Heart left ventricle (tissue), 13 donors: ENCODE measurements around the gene GALNT10.

Experiments used
- POLR2A ChIP-seq, 2 donors: fragments of 450-650 bp; IDR thresholded peaks; one replicate each; pipeline ENCODE4 v1.6.1; 2017; ENCODE audit warnings: antibody characterized with exemption in 2 of 2, mild to moderate bottlenecking in 2 of 2, moderate library complexity in 2 of 2
- TF ChIP-seq, protein P1 (sequence below), 12 donors: fragments of 200-600 bp; sonication (generic) in 4 of 12; IDR thresholded peaks; one replicate each; pipeline versions ENCODE4 v1.5.0 to v1.8.0; 2018 to 2022; ENCODE audit warnings: antibody characterized with exemption in 12 of 12, mild to moderate bottlenecking in 5 of 12
- donor health status: ischemic (EF 13 %, LVEDD 7.1; RV severe dilation, severe dysfunction).
- donor health status: DM: no; HTN: yes; CAD: no.
- donor health status: DM: no; HTN: no; CAD: no.
- donor health status: ischemic (EF 25% LVEDD 6.9; RV normal size, moderate dysfunction).
- donor health status: ischemic (EF 25% LVEDD 5.7; RV mildly dilated, moderate dysfunction).
- donor health status: ischemic (EF 35%, LVEDD 5.7; RV mildly dilated, moderate dysfunction).
- donor health status: nonischemic (EF 11% LVEDD 7.7; RV severe dilation, severe dysfunction).
- donor health status: DM: yes; HTN: yes; CAD: no.
- donor health status: PGD.
- donor health status: ischemic (EF 29% LVEDD 5.4; RV normal size, mild dysfunction).
- donor health status: nonischemic (EF 23%, LVEDD 6.1; RV moderate dilation, normal function).

DNA sequence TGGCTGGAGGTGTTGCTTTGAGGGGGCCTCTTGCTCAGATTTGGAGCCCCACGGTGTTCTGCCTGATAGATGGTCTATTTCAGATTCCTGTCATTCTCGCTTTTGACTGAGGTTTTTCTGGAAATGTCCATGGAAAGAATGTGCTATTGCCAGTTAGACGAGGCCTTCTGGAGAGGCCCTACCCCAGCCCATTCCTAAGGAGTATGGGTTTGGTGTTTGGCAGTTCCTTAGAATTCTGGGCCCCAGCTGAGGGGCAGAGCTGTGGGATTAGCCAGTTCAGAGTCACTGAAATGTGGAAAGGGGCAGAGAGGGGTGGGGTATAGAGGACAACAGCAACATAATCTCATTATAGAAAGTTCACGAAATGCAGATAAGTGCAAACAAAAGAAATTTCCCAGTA, 50.5 kb downstream of the GALNT10 start:
- TF ChIP-seq, protein P1, sequence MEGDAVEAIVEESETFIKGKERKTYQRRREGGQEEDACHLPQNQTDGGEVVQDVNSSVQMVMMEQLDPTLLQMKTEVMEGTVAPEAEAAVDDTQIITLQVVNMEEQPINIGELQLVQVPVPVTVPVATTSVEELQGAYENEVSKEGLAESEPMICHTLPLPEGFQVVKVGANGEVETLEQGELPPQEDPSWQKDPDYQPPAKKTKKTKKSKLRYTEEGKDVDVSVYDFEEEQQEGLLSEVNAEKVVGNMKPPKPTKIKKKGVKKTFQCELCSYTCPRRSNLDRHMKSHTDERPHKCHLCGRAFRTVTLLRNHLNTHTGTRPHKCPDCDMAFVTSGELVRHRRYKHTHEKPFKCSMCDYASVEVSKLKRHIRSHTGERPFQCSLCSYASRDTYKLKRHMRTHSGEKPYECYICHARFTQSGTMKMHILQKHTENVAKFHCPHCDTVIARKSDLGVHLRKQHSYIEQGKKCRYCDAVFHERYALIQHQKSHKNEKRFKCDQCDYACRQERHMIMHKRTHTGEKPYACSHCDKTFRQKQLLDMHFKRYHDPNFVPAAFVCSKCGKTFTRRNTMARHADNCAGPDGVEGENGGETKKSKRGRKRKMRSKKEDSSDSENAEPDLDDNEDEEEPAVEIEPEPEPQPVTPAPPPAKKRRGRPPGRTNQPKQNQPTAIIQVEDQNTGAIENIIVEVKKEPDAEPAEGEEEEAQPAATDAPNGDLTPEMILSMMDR (IDR thresholded peaks at IDR 0.05), result no peak
- TF ChIP-seq POLR2A (IDR thresholded peaks at IDR 0.05), result no peak
